GM13977 (cell line): ENCODE results near the gene EHD3.

Source experiments
- DNase-seq: peaks from one replicate; pipeline ENCODE4 v3.0.0; 2012; ENCODE audit warnings: low spot score
- in situ Hi-C: fragments of 300-500 bp; cut with MboI; formaldehyde crosslinking; loops from one replicate; pipeline ENCODE4 v1.12.0; 2022; ENCODE audit warnings: low sequenced_read_pairs, low pct_unique_long_range_greater_than_20kb, mixed read lengths, inconsistent platforms; ENCODE audit not compliant: unreplicated experiment
- TF ChIP-seq, protein P1 (sequence below): IDR thresholded peaks from 2 replicates; pipeline ENCODE4 v1.5.1; 2012; ENCODE audit warnings: mild to moderate bottlenecking, control low read depth; ENCODE audit not compliant: insufficient read depth; ENCODE audit errors: extremely low read depth, missing control alignments

EHD3 gene

DNA sequence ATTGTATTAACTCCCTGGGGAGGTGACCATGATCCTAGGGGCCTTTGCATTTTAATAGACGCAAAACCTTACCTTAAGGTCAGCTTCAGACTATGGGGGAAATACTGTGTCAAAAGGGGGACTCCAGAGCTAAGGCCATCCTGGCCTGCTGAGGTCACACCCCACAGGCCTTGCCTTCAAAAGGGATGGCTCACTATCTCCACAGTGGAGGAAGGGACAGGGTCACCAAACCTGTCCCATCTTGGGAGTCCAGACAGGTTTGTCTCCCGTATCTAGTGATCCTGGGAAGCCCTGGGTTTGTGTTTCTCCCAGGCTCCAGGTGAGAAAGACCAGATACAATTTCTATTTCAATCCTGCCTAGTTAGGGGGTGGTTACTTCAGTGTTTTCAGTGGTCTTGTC lies 41.6 kb upstream of the EHD3 start:
- TF ChIP-seq, protein P1, sequence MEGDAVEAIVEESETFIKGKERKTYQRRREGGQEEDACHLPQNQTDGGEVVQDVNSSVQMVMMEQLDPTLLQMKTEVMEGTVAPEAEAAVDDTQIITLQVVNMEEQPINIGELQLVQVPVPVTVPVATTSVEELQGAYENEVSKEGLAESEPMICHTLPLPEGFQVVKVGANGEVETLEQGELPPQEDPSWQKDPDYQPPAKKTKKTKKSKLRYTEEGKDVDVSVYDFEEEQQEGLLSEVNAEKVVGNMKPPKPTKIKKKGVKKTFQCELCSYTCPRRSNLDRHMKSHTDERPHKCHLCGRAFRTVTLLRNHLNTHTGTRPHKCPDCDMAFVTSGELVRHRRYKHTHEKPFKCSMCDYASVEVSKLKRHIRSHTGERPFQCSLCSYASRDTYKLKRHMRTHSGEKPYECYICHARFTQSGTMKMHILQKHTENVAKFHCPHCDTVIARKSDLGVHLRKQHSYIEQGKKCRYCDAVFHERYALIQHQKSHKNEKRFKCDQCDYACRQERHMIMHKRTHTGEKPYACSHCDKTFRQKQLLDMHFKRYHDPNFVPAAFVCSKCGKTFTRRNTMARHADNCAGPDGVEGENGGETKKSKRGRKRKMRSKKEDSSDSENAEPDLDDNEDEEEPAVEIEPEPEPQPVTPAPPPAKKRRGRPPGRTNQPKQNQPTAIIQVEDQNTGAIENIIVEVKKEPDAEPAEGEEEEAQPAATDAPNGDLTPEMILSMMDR: no peak
- in situ Hi-C loops: no loop called here
- DNase-seq: no peak

DNA sequence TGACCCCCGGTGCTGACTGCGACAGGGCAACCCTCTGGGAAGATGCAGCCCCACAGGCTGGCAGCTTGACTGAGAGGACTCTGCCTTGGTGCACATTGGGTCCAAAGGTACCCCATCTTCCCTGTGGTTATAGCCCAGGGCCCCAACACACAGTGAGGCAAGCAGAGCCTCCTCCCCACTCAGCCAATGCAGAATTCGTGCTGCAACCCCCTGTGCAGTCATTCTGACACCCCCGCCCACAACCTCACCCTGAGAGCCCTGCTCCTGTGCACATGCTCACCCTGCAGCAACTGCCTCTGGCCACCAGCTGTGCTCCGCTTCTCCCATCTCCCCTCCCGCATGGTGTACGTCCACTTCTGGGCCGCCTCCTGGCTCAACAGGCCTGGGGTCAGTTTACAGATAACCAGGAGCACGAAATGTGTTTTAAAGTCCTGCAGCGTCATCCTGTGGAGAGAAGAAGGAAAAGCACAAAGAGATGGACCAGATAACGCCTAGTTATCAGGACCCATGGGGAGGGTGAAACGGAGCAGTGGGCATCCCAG lies 41.0 kb upstream of the EHD3 start:
- no peak for DNase-seq
- TF ChIP-seq, protein P1: no peak
- in situ Hi-C loops: no loop called here

DNA sequence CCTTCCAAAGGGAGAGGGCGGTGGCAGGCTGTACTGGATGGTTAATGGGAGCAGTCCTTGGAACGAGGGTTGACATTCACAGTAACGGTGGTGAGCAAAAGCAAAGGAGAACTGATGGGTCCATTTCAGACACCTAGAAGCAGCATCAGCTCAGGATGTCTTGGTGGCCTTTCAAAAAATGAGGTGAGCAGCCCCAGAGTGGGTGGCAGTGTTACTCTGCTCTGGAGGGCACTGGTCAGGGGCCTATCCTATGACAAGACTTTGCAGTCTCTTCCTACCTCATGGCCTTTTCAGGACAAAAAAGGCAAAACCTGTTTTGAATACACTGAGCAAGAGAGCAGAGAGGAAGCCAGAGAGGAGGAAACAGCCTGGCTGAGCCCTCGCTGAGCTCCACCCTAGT lies 40.1 kb upstream of the EHD3 start:
- no peak for DNase-seq
- in situ Hi-C loops: no loop called here
- TF ChIP-seq, protein P1: no peak

DNA sequence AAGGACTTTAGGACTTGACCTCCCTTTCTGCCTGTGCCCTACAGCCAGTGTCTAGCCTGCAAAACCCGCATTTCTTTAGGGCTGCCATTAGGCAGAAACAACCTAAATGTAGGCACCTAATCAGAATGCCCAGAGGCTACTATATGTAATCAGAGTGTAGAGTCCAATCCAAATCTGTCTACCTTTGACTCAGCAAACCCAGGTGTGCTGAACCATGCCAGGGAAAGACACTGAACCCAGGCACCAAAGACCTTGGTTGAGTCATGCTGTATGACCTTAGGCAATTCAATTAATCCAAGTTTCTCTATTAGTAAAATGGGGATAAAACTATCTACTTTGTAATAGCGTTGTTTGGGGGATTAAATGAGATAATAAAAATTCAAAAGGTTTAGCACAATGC lies 37.3 kb upstream of the EHD3 start:
- no peak for DNase-seq
- in situ Hi-C loops: no loop called here
- TF ChIP-seq, protein P1: no peak

DNA sequence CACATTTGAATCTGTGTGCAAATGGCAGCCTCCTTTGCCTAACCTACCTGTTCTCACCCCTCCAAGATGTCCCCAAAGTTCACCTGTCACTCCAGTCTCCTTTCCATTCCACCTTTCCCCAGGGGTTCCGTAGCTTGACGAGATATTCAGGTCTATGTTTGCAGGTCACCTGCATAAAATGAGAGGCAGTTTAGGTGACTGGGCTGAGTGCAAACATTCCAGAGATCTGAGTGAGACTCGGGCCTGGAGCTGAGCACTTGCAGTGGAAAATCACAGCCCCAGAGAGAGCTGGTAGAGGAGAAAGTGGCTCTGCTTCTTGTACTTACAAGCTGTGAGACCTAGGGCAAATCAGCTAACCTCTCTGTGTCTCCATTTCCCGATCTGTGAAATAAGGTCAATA lies 36.8 kb upstream of the EHD3 start:
- in situ Hi-C loops: no loop called here
- TF ChIP-seq, protein P1: no peak
- DNase-seq: no peak

DNA sequence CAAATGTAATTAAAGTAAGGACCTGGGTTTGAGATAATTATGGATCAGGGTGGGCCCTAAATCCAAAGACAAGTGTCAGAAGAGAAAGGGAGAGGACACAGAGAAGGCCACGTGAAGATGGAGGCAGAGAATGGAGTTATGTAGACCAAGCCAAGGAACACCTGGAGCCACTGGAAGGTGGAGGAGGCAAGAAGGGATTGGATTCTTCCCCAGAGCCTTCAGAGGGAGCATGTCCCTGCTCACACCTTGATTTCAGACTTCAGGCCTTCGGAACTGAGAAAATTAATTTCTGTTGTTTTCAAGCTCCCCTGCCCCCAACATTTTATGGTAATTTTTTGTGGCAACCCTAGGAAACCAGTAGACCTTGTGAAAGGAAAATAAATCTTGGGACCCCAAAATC lies 36.3 kb upstream of the EHD3 start:
- TF ChIP-seq, protein P1: no peak

DNA sequence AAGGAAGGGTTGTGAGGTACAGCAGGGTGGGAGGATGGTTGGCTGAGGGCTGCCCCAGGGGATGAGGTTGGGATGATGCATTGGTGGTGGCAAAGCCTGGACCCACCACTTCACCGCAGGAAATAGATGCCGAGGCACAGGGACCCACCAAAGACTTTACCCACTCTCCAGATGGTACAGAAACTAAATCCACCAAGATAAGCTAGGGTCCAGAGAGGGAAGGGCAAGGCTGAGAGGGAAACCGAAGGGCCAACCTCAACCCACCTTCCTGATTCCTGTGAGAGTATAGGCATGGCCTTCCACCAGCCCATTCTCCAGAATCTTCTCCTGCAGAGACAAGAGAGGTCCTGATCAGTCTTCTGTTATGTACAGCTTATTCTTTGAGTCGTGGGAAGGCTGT lies 34.7 kb upstream of the EHD3 start:
- no peak for DNase-seq
- in situ Hi-C loops: no loop called here
- TF ChIP-seq, protein P1: no peak

More for the DNA sequence above, 36.3 kb upstream of the EHD3 start:
- in situ Hi-C loops: no loop called here
- DNase-seq: no peak
